ENCODE measurements around the gene NRXN3.

NRXN3 gene

DNA sequence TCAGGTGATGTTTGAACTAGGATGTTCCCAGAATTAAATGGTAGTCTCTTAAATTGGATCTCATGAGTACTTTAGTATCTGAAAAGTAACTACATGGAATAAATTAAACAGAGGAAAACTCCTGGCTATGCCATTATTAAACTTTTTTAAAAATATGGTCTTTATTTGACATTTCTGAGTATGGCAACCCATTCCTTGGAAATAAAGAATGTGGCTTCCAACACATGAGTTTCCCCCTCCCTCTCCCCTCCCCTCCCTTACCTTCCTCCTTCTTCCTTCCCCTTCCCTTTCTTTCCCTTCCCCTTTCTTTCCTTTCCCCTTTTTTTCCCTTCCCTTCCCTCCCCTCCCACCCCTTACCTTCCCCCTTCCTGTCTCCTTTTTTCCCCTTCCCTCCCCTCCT is 1100.9 kb downstream of the NRXN3 start:
- no peak for DNase-seq

DNA sequence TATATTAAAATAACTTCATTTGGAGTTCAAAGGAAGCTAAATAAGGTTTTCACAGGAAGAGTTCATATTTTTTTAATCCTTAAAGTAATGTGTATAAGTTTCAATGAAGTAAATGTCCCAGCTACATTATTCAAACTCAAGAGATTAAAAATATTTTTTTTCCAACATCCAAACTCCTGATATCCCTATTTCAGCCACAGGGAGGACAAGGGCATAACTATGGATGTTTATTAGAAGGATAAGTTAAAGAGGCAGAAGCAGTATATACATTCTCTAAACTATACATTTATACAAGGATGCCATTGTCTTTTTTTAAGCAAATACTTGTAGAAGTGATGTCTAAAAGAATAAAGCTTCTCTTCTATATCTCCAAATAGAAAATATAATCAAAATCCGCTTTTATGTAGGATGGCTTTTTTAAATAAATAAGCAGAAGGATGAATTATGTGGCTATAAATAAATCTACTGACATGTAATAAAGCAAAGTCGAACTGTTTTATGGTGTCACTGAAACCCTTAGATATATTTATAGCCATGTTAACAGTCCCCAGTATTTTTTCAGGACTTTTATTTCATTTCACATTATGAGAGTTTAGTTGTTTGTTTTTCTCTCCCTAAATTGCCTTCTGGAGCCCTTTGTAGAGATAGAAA is 1104.6 kb downstream of the NRXN3 start:
- no peak for DNase-seq

DNA sequence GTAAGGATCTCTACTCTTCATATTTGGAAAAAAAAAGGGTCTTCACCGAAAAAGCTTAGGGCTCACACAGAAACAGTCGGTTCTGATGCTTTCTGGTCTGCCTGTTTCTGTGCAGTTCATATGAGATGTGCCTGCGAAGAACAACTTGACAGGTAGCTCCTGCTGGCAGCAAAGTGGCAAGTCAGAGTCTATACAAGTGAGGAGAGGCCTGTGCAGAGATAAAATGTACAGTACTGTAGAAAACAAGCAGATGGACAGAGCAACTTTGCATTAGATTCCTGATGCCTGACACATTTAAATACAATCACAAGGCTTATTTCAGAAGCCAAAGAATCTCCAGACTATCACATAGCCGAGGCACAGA is 1105.1 kb downstream of the NRXN3 start:
- DNase-seq = no peak

DNA sequence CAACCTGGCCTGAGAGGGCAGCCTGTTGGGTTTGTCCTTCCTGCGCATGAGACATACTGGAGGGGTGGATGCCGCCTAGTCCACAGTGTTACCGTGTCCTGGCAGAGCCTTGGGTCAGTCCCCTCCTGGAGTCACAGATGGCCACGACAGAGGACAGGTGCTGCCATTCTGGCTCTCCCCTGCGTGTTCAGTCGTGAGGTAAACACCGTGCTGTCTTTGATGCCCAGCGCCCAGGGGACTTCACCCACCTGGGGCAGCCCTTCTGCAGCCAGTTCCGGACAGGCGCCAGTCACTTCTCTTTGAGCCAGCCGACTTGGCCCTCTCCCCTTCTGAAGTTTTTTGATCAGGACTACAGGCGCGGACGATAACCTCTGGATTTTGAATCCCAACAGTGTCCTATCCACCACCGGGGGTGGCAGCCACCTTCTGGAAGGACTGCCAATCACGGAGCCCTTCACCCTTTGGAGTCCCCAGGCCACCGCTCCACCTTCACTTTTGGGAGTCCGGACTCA is 1108.2 kb downstream of the NRXN3 start:
- DNase-seq = no peak

DNA sequence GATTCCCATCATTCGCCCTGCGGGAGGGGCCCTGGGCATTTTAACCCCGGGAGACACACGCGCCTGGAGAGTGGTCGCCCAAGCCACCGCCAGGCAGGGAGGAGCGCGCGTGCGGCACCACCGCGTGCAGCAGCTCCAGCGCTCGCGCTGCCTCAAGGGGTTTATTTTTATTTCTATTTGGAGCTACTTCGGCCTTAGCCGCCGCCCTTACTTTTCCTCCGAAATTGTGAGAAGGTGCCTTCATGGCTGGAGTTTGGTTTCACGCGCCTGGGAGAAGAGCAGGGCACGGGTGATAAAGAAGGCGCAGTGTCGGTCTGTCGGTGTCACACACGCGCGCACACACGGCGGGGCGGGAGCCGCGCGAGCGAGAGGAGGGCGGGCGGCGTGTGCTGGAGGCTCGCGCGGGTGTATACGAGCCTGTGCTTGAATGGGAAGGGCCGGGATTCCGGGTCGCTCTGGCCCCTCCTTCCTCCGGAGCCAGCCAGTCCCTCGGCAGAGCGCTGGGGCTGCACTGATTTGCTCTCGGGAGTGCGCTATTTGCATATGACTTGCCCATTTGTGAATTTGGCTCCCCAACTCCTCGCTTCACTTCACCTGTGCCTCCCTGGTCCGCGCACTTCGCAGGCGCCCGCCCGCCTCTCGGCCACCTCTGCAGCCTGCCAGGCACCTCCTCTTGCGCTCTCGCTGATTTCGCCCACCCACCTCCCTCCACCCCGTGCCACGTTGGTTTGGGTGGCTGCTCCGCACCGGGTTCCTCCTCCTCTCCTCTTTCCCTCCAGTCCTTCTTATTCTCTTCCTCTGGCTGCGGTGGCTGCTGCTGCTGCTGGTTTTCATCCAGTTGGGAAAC is 1108.8 kb downstream of the NRXN3 start:
- DNase-seq = no peak

DNA sequence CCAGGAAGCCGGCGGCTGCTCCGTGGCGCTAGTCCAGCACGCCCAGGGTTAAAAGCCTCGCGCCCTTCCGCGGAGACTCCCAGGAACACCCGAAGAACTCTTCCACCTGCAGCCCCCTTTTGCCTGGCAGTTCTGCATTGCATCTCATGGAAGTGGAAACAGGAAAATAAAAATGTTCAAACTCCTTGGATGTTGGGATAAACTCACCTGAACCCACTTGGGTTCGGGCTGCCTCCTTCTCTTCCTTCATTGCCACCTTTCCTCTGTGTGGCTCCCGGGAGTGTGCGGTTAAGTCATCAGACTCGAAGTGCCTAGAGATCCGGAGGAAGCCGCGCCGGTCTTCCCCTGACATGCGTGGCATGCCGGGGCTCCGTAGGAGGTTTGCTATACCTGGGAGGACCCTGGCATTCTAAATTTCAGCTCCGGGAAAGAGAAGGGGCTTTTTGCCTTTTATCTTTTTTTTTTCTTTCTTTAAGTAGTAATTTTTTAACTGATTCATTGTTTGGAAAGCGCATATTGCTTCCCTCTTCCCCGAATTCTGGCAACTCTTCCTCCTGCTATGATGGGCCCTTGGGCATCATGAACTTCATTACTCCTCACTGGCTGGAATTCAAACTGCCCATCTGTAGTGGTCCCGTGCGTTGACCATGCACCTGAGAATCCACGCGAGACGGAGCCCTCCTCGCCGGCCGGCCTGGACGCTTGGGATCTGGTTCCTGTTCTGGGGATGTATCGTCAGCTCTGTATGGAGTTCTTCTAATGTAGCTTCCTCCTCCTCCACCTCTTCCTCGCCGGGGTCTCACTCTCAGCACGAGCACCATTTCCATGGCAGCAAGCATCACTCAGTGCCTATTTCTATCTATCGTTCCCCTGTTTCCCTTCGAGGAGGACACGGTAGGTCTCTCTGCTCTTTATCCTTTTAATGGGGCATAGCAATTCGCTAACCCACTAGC is 1109.7 kb downstream of the NRXN3 start:
- no peak for DNase-seq

DNA sequence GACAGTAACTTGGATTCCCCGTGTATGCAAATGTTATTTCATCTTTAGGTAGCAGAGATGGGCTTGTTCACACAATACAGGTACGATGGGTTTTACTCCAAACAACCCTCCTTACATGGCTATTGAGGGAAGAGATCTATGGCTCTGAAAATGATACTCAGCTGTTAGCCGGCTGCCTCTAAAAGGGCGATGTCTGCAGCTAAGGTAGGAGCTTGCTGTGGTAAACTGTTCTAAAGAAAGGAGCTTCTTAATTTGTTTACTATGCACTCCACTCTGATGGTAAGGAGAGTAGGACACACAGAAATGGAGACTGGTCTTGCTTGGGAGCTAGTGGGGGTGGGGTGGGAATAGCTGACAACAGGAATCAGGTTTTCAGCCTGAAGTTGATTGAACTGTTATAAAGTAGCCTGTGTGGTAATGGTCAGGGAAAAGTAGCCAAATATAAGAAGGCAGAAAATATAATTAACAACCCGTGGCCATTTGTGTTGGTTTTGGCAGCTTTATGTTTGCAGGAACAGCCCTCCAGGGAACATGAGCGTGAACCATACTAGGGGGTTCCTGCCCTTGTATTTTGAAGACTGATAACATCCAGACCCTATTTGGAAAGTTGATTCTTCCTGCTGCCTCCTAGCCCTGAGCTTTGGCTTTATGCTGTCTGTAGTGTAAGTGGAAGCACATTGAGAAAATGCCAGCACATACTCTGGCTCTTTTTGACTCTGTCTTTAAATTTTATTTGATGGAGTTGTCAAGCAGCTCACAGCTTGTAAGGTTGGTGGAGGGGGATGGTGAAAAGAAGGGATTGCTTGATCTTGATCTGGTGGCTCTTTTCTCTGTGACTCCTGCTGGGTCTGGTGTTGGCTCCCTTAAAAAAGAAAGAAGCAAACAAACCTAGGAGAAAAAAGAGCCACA is 1111.3 kb downstream of the NRXN3 start:
- DNase-seq = no peak

DNA sequence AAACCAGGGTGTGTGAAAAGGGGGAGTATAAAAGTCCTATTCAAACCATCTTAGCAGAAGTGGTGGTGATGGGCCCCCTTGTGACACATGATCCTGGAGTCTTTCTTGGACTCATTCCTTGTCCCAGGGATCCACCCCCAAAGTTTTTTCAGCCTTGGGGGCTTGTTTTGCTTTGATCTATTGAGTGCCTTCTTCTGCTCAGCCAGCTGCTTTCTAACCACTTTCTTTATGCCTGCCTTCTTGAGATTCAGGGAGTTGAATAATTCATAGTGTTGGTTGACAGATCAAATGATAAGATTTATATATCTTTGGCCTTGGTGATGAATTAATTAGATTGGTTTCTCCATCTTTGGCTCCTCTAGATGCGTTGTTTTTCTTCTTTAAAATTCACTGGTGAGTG is 1114.4 kb downstream of the NRXN3 start:
- DNase-seq = no peak

DNA sequence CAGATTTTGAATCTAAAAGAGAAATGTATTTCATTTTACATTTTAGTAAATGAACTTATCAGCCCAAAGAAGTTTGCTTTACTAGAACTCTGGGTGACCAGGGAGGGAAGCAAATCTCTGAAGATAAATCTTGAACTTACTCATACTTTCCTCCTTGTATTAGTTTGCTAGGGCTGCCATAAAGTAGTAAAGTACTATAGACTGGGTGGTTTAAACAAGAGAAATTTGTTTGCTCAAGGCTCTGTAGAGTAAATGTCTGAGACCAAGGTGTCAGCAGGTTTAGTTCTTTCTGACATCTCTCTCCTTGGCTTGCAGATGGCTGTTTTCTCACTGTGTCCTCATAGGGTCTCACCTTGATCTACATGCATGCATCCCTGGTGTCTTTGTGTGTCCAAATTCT is 1115.1 kb downstream of the NRXN3 start:
- DNase-seq = no peak

DNA sequence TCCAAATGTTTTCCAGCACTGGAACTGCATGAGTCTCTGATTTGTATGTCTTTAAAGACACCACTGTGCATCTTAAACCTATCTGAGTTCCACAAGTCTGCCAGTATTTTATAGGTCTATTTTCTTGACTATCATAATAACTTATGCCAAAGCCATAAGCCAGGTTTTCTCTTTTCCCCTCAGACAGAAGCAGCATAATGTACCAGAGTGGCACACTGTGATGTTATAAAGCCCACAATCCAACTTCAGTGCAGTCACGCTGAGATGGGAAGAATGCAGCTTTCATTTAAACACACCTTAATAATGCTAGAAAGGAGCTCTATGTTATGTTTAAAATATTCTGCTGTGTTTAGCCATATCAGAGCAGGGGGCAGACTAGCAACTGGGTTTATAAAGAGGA is 1117.8 kb downstream of the NRXN3 start:
- DNase-seq = no peak

DNA sequence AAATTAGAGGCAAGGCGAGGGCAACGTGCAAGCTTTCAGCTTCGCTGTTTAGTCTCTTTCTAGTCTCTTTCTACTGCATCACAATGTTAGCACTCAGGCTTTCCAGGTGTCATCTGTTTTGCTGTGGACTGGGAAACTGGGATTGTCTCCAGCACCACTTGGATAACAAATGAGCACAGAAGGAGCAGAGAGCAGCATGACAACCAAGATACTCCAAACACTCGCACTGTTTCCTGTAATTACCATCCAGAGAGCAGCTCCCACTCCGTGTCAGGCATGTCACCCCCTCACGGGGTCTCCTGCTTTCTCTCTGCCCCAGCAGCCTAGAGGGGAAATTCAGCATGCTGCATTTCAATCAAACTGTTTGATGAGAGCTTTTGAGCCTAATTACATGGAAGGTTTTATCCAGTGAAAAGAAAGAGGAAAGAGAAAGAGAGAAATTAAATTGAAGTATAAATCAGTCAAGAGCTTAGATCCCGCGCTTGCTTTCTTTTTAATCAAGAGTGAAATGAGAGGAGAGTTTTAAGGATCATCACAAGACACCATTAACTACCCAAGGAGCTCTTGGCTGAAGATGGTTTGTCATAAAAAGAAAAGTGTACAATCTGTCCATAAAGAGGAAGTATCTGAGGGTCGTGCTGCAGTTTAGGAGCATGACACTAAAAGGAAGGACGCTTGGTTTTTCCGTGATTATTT is 1123.5 kb downstream of the NRXN3 start:
- no peak for DNase-seq

DNA sequence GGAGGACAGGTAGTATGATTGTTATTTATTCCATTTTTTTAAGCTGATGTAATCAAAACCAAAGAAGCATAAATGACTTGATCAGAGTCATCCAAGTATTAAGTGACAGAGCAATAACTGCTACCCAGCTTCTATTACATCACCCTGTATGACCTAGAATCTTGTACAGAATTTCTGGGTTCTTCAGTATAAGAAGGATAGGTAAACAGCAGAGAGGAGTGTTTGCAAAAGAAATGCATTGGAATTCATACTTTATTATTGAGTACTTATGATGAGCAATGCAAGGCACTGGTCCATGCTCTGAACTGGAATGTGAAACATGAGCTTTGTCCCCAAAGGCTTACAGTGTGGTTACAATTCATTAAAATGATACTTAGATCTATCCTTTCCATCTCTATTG is 1124.3 kb downstream of the NRXN3 start:
- DNase-seq = no peak

DNA sequence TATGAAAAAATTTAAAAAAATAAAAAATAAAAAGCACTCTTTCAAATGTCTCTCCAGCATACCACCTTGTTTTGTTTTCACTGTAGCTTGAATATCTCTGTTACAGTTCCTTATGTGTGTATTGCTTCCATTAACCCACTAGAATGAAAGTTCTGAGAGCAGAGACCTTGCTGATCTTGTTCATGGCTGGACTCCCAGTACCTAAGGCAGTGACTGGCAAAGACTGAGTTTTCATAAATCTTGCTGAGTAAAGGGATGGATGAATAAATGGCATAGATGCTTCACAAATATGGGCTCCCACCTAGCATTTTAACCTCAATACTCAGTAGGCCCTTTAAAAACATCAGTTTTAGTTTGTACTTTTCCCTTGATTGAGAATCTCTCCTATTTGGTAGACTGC is 1125.2 kb downstream of the NRXN3 start:
- no peak for DNase-seq

DNA sequence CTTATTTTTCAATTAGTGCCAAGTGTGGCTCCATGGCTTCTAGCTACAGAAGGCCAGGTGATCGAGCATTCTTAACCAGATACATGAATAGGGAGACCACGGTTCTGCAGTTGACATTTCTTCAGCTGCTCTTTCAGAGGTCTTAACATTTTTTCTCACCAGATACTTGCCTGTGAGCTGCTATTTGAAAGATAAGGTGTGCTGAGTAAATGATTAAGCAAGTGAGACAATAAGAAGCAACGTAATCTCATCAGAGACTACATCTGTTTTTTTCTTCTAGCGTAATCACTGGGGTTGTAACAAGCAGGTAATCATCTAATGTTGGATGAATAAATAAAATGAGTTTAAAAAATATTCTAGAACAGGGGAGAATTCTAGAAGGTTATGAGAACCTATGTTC is 1128.2 kb downstream of the NRXN3 start:
- no peak for DNase-seq

DNA sequence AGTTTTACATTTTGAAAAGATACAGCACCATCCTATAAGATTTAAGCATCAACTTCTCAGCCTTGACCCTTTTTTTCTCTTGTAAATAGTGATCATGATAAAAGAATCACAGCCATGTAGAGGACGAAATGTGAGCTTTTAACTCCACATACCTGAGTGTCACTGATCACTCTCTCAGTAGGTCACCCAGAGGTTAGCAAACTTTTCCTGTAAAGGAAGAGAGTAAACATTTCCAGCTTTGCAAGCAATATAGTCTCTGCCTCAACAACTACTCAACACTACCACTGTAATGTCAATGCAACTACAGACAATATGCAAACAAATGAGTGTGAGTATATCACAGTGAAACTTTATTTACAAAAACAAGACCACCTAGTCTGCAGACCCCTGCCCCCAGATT is 1129.0 kb downstream of the NRXN3 start:
- DNase-seq = no peak

DNA sequence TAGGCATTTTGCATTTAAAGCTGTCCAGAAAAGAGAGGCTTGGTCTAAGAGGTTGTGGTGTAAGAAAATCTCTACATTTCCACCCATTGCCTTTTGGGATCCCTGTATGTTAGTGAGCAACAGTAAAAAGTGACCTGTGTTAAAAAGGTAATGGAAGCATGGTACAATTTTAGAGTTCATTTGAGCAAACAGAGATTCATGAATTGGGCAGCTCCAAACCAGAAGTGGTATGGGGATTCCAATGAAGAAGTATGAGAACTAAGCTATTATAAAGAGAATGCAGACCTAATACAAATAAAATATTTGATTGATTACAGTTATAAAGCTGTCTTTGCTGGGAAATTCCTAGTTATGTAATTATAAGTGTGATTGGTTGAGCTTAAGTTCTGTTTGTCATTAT is 1134.1 kb downstream of the NRXN3 start:
- DNase-seq = no peak

DNA sequence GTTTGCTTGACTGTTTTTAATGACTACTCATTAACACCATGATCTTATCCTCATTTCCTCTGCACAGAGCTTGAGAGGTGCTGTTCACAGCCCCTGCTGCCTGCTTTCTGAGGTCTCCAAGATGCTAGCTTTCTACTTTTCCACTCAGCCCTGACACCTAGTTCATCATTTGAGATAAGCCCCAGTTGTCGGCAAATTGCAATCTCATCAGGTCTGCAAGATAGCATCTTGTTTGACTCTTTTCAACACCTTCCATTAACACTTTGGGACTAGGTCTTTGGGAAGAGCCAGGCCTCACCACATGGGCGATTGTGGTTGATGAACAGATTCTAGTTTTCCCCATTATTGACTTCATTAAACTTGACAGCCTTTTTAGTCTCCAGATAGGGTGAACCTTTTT is 1136.4 kb downstream of the NRXN3 start:
- no peak for DNase-seq

DNA sequence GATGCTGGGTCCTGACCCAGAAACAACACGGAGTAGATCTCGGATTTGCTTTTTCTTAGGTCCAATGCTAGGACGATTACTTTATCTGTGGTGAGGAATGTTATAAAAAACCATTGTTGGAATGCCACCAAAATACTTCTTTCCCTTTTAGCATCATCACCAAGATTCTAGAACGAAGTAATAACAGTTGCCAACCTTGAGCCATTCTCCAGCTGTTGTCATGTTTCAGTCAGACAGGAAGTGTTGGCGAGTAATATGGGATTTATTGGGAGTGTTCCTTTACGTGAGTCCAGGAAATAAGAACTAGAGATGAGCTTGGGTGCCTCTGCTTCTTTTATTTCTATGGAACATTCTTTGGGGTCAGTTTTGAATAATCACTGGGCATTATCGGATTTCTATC is 1148.2 kb downstream of the NRXN3 start:
- no peak for DNase-seq

DNA sequence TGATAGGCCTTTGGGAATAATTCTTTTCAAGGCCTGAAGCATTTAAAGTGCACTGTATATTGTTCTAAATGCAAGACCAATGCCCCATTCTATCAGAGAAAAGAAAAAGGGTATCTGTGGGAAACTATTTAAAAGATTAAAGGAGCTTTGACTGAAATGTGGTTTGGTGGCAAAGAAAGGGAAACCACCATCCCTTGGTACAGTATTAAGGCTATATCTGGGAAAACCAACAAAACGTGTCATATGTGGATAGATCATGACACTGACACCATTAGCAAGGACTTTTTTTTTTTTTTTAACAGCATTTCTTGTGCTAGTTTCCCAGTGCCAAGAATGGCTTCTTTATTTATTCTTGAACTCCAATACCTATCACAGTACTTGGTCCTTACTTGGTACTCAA is 1150.4 kb downstream of the NRXN3 start:
- DNase-seq = no peak

DNA sequence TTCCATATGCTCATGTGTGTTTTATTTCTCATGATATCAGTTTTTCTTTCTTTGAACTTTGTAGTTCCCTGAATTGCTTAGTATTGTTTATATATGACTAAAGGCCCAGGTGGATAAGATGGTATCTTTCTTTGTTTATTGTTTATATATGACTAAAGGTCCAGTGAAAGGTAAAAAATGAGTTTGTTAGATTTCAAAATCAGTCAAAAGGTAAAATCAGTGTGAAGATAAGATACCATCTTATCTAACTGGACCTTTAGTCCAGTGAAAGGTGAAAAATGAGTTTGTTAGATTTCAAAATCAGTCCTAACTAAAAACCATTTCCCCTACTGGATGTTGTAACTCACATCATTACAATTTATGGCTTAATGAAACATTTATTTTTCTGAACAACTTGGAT is 1150.9 kb downstream of the NRXN3 start:
- no peak for DNase-seq

DNA sequence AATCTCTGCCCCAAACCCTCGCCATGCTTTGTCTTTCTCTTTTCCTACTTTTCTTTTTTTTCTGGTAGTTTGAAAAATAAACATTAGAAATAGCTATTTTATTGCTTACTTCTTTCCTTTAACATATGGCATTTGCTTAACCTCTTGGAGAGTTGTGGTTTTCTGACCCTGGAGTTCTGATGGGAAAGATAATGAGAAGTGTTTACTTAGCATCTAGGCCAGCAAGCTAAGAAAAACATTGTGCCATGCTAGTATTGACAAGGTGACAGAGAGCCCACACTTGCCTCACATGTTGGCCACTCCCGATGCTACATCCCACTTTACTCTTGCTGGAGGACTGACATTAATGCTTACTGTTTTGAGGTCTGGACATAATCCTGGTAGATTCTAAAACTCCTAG is 1154.9 kb downstream of the NRXN3 start:
- no peak for DNase-seq

DNA sequence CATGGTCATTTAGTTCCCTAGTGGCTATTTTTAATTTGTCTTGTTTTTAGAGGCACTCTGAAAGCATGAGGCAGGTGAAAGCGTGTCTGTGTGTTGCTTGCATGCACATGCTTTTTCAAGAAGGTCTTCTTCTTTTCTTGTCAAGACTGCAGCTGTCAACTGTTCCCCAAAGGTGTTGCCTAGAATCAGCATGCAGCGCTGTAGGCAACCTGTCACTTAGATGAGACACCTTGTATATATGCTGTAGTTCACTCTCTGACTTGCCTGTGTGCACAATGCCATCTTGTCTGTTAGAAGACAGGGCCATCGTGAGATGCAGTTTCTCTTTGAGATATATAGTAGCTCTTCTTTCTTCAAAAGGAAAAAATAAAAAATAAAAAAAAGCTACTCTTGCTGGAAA is 1155.4 kb downstream of the NRXN3 start:
- no peak for DNase-seq
